ENCODE data around the gene USP44.
"Not testable (repeated sequence)": the region's sequence is repeated elsewhere in the genome, so short reads cannot be mapped to it uniquely, and the experiment has no call there.

The USP44 gene

GRCh38 chr12:95551305-95551704 lies at the start of gene USP44:
Gene USP44 (minus strand): TSS chr12:95551476. CDS start chr12:95534256, 17,220 bp downstream.
- no peak for DNase-seq

- DNase-seq: no peak
These were observed 49.3 kb upstream of the USP44 start for GRCh38 chr12:95600567-95600966.

GRCh38 chr12:95599880-95600279 lies 48.6 kb upstream of the USP44 start:
- no peak for DNase-seq

GRCh38 chr12:95594136-95594535 lies 42.9 kb upstream of the USP44 start:
- DNase-seq: no peak

GRCh38 chr12:95593266-95593871 lies 42.1 kb upstream of the USP44 start:
- no peak for DNase-seq

GRCh38 chr12:95591731-95592130 lies 40.5 kb upstream of the USP44 start:
- DNase-seq: no peak

GRCh38 chr12:95590775-95591174 lies 39.5 kb upstream of the USP44 start:
- peak; percentile 75 for DNase-seq

- no peak for DNase-seq
These were observed 32.7 kb upstream of the USP44 start for GRCh38 chr12:95583933-95584332.

GRCh38 chr12:95582230-95583058 lies 31.2 kb upstream of the USP44 start:
- peak; percentile 60 for DNase-seq

- DNase-seq: no peak
These were observed 26.5 kb upstream of the USP44 start for GRCh38 chr12:95577820-95578219.

- peak; percentile 66 for DNase-seq
These were observed 23.6 kb upstream of the USP44 start for GRCh38 chr12:95574799-95575452.

- DNase-seq: no peak
These were observed 22.8 kb upstream of the USP44 start for GRCh38 chr12:95573951-95574576.

- no peak for DNase-seq
These were observed 20.1 kb upstream of the USP44 start for GRCh38 chr12:95571369-95571768.

GRCh38 chr12:95568045-95568444 lies 16.8 kb upstream of the USP44 start:
- DNase-seq: not testable (repeated sequence)

- peak; percentile 16 for DNase-seq
These were observed 6.3 kb upstream of the USP44 start for GRCh38 chr12:95557625-95558024.

- no peak for DNase-seq
These were observed 3.3 kb upstream of the USP44 start for GRCh38 chr12:95554532-95555071.

- no peak for DNase-seq
These were observed 2.1 kb upstream of the USP44 start for GRCh38 chr12:95553197-95553943.

- DNase-seq: no peak
These were observed 739 bp upstream of the USP44 start for GRCh38 chr12:95551913-95552516.

- no peak for DNase-seq
These were observed 1.7 kb downstream of the USP44 start for GRCh38 chr12:95549392-95550084.

- peak; percentile 20 for DNase-seq
These were observed 2.5 kb downstream of the USP44 start for GRCh38 chr12:95548539-95549391.
